Measurements from ENCODE around the gene RHEBL1.

RHEBL1 gene

GRCh38 chr12:49030119-49030518 lies 39.7 kb downstream of the RHEBL1 start:
- Histone ChIP-seq H3K36me3 (ENCODE audit: control insufficient read depth in 1 of 2, insufficient read depth in 2 of 2, low read length in 2 of 2) (peaks cover 71 to 91% of the 10 kb centered on the region in 2 donors), H3K27me3 (ENCODE audit: control insufficient read depth in 1 of 2, insufficient read depth in 2 of 2, low read length in 2 of 2) (no peaks in the 10 kb centered on the region)

DNA sequence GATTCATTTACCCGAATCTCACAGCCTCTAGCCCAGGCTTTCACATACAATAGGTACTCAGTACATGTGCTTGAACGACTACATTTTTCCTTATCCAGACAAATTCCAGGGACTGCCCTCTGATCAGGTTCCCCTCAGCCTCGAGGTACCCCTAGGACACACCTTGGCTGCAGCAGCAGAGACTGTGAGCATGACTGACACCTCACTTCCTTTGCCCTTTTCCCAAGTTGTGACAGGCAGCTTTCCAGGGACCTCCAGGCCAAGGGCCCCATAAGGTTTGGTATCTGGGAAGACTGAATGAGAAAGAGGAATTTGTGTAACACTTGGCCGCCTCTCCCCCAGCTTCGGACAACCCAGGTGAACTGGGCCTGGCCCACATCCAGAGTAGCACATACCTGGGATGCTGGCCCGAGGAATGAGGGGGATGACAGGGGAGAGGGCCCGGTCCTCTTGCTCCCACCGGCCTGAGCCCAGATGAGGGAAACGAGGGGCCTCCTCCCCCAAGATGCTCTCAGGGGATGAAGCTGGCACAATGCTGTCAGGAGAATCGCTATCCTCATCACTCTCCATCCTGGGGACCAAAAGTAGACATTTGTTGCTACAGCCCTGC lies 41.0 kb downstream of the RHEBL1 start:
- no peaks in the 10 kb centered on the region for H3K9me3 ChIP-seq (ENCODE audit: control insufficient read depth in 1 of 2, low read length in 2 of 2)
- H3K36me3 ChIP-seq (ENCODE audit: control insufficient read depth in 1 of 2, insufficient read depth in 2 of 2, low read length in 2 of 2) = peaks cover 72 to 91% of the 10 kb centered on the region in 2 donors
- H3K9ac ChIP-seq (ENCODE audit: low read depth in 1 of 2, low read length in 2 of 2) = no peak overlapping the region
- H3K27ac ChIP-seq (ENCODE audit: low read depth, low read length) = no peak overlapping the region
- no peaks in the 10 kb centered on the region for H3K27me3 ChIP-seq (ENCODE audit: control insufficient read depth in 1 of 2, insufficient read depth in 2 of 2, low read length in 2 of 2)
- H3K4me1 ChIP-seq (ENCODE audit: control insufficient read depth in 1 of 2, insufficient read depth in 2 of 2, low read length in 2 of 2) = peaks cover 6 to 7% of the 10 kb centered on the region in 2 donors
- no peak overlapping the region for H3K4me3 ChIP-seq (ENCODE audit: low read depth in 1 of 2, low read length in 2 of 2)

More at GRCh38 chr12:49030119-49030518, 39.7 kb downstream of the RHEBL1 start:
- Histone ChIP-seq H3K4me1 (ENCODE audit: control insufficient read depth in 1 of 2, insufficient read depth in 2 of 2, low read length in 2 of 2) (peaks cover 6 to 7% of the 10 kb centered on the region in 2 donors), H3K4me3 (ENCODE audit: low read depth in 1 of 2, low read length in 2 of 2) (no peak overlapping the region), H3K27ac (ENCODE audit: low read depth, low read length) (no peak overlapping the region), H3K9ac (ENCODE audit: low read depth in 1 of 2, low read length in 2 of 2) (no peak overlapping the region), H3K9me3 (ENCODE audit: control insufficient read depth in 1 of 2, low read length in 2 of 2) (no peaks in the 10 kb centered on the region)

- H3K4me1 ChIP-seq (ENCODE audit: control insufficient read depth in 1 of 2, insufficient read depth in 2 of 2, low read length in 2 of 2) = peaks cover 6 to 7% of the 10 kb centered on the region in 2 donors
- H3K36me3 ChIP-seq (ENCODE audit: control insufficient read depth in 1 of 2, insufficient read depth in 2 of 2, low read length in 2 of 2) = peaks cover 69 to 92% of the 10 kb centered on the region in 2 donors
- no peak overlapping the region for H3K27ac ChIP-seq (ENCODE audit: low read depth, low read length)
- no peaks in the 10 kb centered on the region for H3K9me3 ChIP-seq (ENCODE audit: control insufficient read depth in 1 of 2, low read length in 2 of 2)
- H3K27me3 ChIP-seq (ENCODE audit: control insufficient read depth in 1 of 2, insufficient read depth in 2 of 2, low read length in 2 of 2) = no peaks in the 10 kb centered on the region
- H3K9ac ChIP-seq (ENCODE audit: low read depth in 1 of 2, low read length in 2 of 2) = no peak overlapping the region
- no peak overlapping the region for H3K4me3 ChIP-seq (ENCODE audit: low read depth in 1 of 2, low read length in 2 of 2)
Observed at GRCh38 chr12:49027846-49028555, 41.8 kb downstream of the RHEBL1 start.

GRCh38 chr12:49026678-49027480 lies 42.9 kb downstream of the RHEBL1 start:
- Histone ChIP-seq H3K36me3 (ENCODE audit: control insufficient read depth in 1 of 2, insufficient read depth in 2 of 2, low read length in 2 of 2) (peaks cover 65 to 92% of the 10 kb centered on the region in 2 donors), H3K4me3 (ENCODE audit: low read depth in 1 of 2, low read length in 2 of 2) (no peak overlapping the region), H3K9me3 (ENCODE audit: control insufficient read depth in 1 of 2, low read length in 2 of 2) (no peaks in the 10 kb centered on the region), H3K27ac (ENCODE audit: low read depth, low read length) (no peak overlapping the region), H3K9ac (ENCODE audit: low read depth in 1 of 2, low read length in 2 of 2) (no peak overlapping the region), H3K4me1 (ENCODE audit: control insufficient read depth in 1 of 2, insufficient read depth in 2 of 2, low read length in 2 of 2) (peaks cover 6 to 7% of the 10 kb centered on the region in 2 donors), H3K27me3 (ENCODE audit: control insufficient read depth in 1 of 2, insufficient read depth in 2 of 2, low read length in 2 of 2) (no peaks in the 10 kb centered on the region)

- H3K36me3 ChIP-seq (ENCODE audit: control insufficient read depth in 1 of 2, insufficient read depth in 2 of 2, low read length in 2 of 2) = peaks cover 58 to 91% of the 10 kb centered on the region in 2 donors
- no peaks in the 10 kb centered on the region for H3K9me3 ChIP-seq (ENCODE audit: control insufficient read depth in 1 of 2, low read length in 2 of 2)
- H3K4me3 ChIP-seq (ENCODE audit: low read depth in 1 of 2, low read length in 2 of 2) = no peak overlapping the region
- peaks cover 6 to 7% of the 10 kb centered on the region in 2 donors for H3K4me1 ChIP-seq (ENCODE audit: control insufficient read depth in 1 of 2, insufficient read depth in 2 of 2, low read length in 2 of 2)
- no peak overlapping the region for H3K9ac ChIP-seq (ENCODE audit: low read depth in 1 of 2, low read length in 2 of 2)
- no peak overlapping the region for H3K27ac ChIP-seq (ENCODE audit: low read depth, low read length)
- no peaks in the 10 kb centered on the region for H3K27me3 ChIP-seq (ENCODE audit: control insufficient read depth in 1 of 2, insufficient read depth in 2 of 2, low read length in 2 of 2)
Observed at GRCh38 chr12:49026101-49026500, 43.7 kb downstream of the RHEBL1 start.

DNA sequence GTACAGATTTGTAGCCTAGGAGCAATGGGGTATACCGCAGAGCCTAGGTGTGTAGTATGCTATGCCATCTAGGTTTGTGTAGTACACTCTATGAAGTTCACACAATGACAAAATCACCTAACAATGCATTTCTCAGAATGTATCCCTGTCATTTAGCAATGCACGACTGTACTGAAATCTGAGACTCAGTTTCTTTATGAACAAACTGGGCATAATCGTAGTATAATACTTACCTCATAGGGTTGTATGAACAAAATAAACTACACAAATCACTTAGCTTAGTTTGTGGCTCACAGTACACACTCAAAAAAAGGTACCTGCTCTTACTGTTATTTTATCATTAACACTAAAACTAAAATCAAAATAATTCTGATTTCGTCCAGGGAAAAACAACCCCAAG lies 44.3 kb downstream of the RHEBL1 start:
- Histone ChIP-seq H3K4me1 (ENCODE audit: control insufficient read depth in 1 of 2, insufficient read depth in 2 of 2, low read length in 2 of 2) (peaks cover 6 to 7% of the 10 kb centered on the region in 2 donors), H3K27ac (ENCODE audit: low read depth, low read length) (no peak overlapping the region), H3K9ac (ENCODE audit: low read depth in 1 of 2, low read length in 2 of 2) (no peak overlapping the region), H3K9me3 (ENCODE audit: control insufficient read depth in 1 of 2, low read length in 2 of 2) (no peaks in the 10 kb centered on the region), H3K36me3 (ENCODE audit: control insufficient read depth in 1 of 2, insufficient read depth in 2 of 2, low read length in 2 of 2) (peaks cover 58 to 84% of the 10 kb centered on the region in 2 donors), H3K27me3 (ENCODE audit: control insufficient read depth in 1 of 2, insufficient read depth in 2 of 2, low read length in 2 of 2) (no peaks in the 10 kb centered on the region), H3K4me3 (ENCODE audit: low read depth in 1 of 2, low read length in 2 of 2) (no peak overlapping the region)

GRCh38 chr12:49024543-49024942 lies 45.2 kb downstream of the RHEBL1 start:
- no peaks in the 10 kb centered on the region for H3K27me3 ChIP-seq (ENCODE audit: control insufficient read depth in 1 of 2, insufficient read depth in 2 of 2, low read length in 2 of 2)
- H3K4me3 ChIP-seq (ENCODE audit: low read depth in 1 of 2, low read length in 2 of 2) = no peak overlapping the region
- no peaks in the 10 kb centered on the region for H3K9me3 ChIP-seq (ENCODE audit: control insufficient read depth in 1 of 2, low read length in 2 of 2)
- peaks cover 6 to 7% of the 10 kb centered on the region in 2 donors for H3K4me1 ChIP-seq (ENCODE audit: control insufficient read depth in 1 of 2, insufficient read depth in 2 of 2, low read length in 2 of 2)
- no peak overlapping the region for H3K9ac ChIP-seq (ENCODE audit: low read depth in 1 of 2, low read length in 2 of 2)
- H3K36me3 ChIP-seq (ENCODE audit: control insufficient read depth in 1 of 2, insufficient read depth in 2 of 2, low read length in 2 of 2) = peaks cover 54 to 82% of the 10 kb centered on the region in 2 donors
- no peak overlapping the region for H3K27ac ChIP-seq (ENCODE audit: low read depth, low read length)

DNA sequence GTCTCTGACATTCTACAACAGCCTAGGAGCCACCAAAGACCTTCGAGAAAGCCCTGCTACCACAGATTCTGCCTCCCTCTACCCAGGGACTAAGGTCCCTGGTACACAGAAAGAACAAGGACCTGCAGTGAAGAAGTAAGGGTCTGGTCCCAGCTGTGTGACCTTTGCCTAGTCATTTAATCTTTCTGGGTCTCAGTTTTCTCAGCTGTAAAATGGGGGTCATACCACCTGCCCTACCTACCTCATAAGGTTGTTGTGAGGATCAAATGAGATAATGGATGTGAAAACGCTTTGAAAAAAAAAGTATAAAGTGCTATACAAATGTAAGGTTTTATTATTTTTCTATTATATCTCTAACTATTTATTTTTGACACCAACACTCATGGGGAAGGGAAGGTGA lies 46.0 kb downstream of the RHEBL1 start:
- Histone ChIP-seq H3K4me1 (ENCODE audit: control insufficient read depth in 1 of 2, insufficient read depth in 2 of 2, low read length in 2 of 2) (peaks cover 6 to 7% of the 10 kb centered on the region in 2 donors), H3K4me3 (ENCODE audit: low read depth in 1 of 2, low read length in 2 of 2) (no peak overlapping the region), H3K9ac (ENCODE audit: low read depth in 1 of 2, low read length in 2 of 2) (no peak overlapping the region), H3K9me3 (ENCODE audit: control insufficient read depth in 1 of 2, low read length in 2 of 2) (no peaks in the 10 kb centered on the region), H3K27ac (ENCODE audit: low read depth, low read length) (no peak overlapping the region), H3K27me3 (ENCODE audit: control insufficient read depth in 1 of 2, insufficient read depth in 2 of 2, low read length in 2 of 2) (no peaks in the 10 kb centered on the region), H3K36me3 (ENCODE audit: control insufficient read depth in 1 of 2, insufficient read depth in 2 of 2, low read length in 2 of 2) (peaks cover 49 to 74% of the 10 kb centered on the region in 2 donors)

- Histone ChIP-seq H3K36me3 (ENCODE audit: control insufficient read depth in 1 of 2, insufficient read depth in 2 of 2, low read length in 2 of 2) (peaks cover 40 to 63% of the 10 kb centered on the region in 2 donors), H3K27me3 (ENCODE audit: control insufficient read depth in 1 of 2, insufficient read depth in 2 of 2, low read length in 2 of 2) (no peaks in the 10 kb centered on the region), H3K9ac (ENCODE audit: low read depth in 1 of 2, low read length in 2 of 2) (no peak overlapping the region), H3K4me3 (ENCODE audit: low read depth in 1 of 2, low read length in 2 of 2) (no peak overlapping the region), H3K4me1 (ENCODE audit: control insufficient read depth in 1 of 2, insufficient read depth in 2 of 2, low read length in 2 of 2) (peaks cover 9 to 12% of the 10 kb centered on the region in 2 donors), H3K27ac (ENCODE audit: low read depth, low read length) (no peak overlapping the region), H3K9me3 (ENCODE audit: control insufficient read depth in 1 of 2, low read length in 2 of 2) (no peaks in the 10 kb centered on the region)
Observed at GRCh38 chr12:49022558-49023178, 47.1 kb downstream of the RHEBL1 start.

Data from duodenal mucosa (tissue), 2 donors.